GM21447 (cell line): ENCODE results near the gene SMIM24.
"Not testable (repeated sequence)": the region's sequence is repeated elsewhere in the genome, so short reads cannot be mapped to it uniquely, and the experiment has no call there.

ENCODE experiments used
- ATAC-seq: cut with Tn5 transposase; IDR thresholded peaks from one replicate; pipeline ENCODE4 v1.9.1; 2021; ENCODE audit not compliant: unreplicated experiment

The SMIM24 gene

DNA sequence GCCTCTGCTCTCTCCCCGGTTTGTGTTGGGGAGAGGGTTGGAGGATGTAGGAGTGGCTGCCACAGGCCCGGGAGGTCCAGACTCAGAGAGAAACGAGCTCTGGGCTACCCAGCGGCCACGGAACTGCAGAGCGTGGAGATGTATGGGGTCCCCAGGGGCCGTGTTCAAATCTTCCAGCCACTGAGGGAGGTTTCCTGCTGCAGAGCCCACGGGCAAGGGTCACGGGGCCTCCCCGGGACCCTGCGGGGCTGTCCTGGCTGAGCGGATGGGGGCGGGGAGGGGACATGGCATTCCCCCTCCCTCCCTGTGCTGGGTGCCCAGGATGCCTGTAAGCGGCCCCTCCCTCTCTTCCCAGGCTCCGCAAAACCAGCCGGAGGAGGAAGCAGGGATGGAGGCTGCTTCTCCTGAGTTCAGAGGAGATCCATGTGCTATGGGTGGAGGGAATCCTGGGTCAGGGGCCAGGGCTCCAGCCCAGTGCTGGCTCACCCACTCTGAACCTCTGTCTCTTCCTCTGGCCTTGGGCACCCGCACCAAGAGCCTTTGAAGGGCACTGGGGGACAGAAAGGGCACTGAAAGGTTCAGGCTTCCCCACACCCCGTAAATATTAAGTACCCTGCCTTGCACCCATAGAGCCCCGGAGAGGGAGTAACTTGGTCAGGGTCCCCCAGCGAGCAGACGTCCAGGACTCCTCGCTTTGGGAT, 22.6 kb downstream of the SMIM24 start:
- no peak for ATAC-seq

DNA sequence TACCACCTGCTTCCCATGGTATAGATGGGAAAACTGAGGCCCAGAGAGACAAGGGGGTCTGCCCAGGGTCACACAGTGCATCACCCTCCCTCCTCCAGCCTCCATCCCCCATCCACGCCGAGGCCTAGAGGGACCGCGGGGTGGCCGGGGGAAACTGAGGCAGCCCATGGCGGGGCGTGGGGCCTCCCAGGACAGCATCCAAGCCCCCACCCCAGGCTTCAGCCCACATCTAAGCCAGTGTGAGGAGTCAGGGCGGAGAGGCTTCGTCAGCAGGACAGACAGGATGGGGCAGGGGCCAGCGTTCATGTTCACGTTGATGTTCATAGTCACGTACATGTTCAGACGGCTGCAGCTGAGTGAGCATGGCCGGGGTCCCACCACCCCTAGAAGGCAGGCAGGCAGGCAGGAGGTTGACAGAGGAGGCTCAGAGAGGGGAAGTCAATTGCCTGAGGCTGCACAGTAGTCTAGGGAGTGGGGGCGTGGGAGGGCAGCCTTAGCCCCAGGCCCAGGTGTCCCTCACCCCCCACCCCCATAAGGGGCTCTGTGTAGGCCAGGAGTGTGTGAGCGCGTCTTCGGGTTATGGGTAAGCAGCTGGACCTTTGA, 23.3 kb downstream of the SMIM24 start:
- no peak for ATAC-seq

DNA sequence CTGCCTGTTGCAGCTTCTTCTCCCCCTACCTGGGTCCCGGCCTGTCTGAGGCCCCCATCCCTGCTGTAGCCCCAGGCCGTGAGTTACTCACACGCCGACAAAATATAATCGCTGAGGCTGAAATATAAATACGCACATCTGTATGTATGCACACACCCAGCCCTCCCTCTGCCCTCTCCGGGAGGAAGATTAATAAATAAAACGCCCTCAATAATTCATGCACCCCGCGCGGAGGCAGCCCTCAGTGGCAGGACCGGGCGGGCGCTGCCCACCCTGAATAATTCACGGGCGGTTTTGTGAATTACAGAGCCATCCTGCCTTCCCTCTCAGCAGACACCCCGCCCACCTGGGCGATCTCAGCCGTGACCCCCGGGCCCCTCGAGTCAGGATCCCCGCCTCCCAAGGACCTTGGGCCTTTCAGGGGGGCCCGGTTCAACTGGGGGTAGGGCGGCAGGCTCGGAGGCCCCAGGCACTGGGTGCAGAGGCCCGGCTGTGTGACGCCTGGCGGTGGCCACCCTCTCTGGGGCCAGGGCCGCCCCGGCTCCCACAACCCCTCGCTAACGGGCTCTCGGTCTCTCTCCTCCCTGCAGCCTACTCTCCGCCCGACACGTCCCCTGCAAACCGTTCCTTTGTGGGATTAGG, 24.2 kb downstream of the SMIM24 start:
- ATAC-seq: no peak

DNA sequence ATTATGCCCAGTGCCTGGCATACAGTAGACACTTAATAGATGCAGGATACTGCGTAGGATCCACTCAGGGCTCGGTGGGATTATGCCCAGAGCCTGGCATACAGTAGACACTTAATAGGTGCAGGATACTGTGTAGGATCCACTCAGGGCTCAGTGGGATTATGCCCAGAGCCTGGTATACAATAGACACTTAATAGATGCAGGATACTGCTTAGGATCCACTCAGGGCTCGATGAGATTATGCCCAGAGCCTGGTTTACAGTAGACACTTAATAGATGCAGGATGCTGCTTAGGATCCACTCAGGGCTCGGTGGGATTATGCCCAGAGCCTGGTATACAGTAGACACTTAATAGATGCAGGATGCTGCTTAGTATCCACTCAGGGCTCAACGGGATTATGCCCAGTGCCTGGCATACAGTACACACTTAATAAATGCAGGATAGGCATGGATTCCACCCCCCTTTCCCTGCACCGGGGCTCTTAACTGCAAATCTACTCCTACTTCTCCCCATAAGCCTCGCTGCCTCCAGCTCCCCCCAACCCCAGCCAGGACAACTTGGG, 24.9 kb downstream of the SMIM24 start:
- no peak for ATAC-seq

DNA sequence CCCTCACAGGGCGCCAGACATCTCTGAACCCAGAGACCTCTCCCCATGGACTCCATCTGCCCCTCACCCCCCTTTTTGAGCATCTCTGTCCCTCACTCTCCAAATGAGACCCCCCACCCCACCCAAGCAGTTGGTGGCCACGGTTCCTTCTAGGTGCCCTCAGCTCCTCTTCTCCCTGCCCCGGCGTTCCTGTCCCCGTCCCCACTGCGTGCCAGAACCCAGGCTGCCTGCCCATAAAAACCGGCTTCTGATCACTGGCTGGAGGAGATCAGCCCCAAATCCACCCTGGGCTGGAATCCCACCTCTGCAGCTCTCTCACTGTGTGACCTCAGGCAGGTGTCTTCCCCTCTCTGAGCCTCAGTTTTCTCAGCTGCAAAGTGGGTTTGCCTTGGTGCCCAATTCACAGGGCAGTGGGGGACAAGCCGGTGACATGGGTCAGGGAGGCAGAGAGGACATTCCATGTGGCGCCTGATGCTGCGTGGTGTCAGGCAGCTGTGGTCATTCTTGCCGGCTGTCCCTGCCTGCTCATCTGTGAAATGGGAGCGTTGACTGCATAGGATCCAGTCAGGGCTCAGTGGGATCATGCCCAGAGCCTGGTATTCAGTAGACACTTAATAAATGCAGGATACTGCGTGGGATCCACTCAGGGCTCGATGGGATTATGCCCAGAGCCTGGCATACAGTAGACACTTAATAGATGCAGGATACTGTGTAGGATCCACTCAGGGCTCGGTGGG, 25.5 kb downstream of the SMIM24 start:
- no peak for ATAC-seq

DNA sequence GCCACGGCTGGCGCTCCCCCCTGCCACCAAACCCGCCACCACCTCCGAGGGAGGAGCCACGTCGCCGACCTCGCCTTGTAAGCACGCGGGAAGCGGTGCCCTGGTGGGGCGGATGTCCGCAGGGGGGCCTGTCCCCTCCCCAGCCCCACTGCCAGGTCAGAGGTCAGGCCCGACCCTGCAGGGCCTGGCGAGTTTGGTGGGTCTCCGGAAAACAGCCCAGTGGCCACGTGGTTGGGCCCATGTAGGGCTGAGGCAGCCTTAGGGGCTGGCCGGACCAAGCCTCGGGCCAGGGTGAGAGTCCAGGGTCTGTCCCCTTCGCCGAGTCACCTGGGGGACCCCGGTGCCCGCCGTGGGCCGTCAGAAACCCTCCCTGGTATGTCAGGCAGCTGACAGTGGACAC, 26.5 kb downstream of the SMIM24 start:
- no peak for ATAC-seq

DNA sequence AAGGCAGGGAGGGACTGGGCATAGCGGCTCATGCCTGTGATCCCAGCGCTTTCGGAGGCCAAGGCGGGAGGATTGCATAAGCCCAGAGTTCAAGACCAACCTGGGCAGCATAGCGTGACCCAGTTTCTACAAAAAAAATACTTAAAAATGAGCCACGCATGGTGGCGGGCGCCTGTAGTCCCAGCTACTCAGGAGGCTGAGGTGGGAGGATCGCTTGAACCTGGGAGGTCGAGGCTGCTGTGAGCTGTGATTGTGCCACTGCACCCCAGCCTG, 27.4 kb downstream of the SMIM24 start:
- not testable (repeated sequence) for ATAC-seq

DNA sequence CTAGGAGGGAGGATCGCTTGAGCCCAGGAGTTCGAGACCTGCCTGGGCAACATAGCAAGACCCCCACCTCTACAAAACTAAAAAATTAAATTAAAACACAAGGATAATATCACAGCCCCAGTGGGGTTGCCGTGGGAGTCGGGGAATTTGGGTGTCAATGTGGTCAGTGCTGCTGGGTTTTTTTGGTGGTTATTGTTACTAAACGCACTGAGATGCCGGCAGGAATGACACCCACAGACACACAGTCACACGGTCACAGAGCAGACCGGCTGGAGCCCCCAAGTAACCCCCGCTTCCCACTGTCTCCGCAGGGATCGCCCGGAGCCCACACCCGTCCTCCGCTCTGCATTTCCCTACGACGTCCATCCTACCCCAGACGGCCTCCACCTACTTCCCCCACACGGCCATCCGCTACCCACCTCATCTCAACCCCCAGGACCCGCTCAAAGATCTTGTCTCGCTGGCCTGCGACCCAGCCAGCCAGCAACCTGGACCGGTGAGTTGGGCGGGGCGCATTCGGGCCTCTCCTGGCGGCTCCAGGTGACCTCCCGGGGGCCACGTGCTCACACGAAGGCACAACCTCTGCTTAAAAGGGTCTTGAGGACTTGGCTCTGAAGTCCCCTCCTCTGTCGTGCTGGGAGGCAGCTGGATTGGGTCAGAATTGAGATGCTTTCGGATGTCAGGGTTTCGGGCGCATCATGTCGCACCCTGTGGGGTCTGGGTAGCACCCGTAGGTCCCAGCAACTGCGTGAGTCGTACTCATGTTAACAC, 28.0 kb downstream of the SMIM24 start:
- ATAC-seq: no peak

DNA sequence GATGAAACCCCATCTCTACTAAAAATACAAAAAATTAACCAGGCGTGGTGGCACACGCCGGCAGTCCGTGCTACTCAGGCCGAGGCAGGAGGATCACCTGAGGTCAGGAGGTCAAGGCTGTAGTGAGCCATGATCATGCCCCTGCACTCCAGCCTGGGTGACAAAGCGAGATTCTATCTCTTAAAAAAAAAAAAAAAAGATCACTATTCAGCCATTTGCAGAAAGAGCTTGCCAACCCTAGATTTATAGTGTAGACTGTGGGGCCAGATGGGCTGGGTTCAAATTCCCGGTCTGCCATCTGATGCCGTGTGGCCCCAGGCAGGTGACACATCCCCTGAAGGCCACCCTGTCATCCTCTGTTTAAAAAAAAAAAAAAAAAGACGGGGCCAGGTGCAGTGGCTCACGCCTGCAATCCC, 28.9 kb downstream of the SMIM24 start:
- ATAC-seq: no peak

DNA sequence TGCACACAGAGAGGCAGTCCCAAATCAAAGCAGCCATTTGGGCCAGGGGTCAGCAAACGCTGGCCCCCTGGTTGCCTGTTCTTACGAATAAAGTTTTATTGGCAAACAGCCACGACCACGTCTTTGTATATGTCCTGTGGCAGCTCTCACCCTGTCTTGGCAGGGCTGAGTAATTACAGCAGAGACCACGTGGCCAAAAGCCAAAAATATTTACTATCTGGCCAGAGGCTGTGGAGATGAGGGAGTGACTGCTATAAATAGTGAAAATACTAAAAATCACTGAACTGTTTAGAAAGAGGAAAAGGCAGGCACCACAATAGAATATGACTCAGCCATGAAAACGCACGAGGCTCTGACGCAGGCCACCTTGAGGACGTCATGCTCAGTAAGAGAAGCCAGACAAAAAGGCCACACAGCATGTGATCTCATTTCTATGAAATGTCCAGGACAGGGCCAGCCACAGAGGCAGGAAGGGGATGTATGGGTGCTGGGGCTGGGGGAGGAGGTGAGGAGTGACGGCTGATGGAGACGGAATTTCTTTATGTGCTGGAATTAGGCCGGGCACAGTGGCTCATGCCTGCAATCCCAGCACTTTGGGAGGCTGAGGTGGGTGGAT, 29.4 kb downstream of the SMIM24 start:
- no peak for ATAC-seq

DNA sequence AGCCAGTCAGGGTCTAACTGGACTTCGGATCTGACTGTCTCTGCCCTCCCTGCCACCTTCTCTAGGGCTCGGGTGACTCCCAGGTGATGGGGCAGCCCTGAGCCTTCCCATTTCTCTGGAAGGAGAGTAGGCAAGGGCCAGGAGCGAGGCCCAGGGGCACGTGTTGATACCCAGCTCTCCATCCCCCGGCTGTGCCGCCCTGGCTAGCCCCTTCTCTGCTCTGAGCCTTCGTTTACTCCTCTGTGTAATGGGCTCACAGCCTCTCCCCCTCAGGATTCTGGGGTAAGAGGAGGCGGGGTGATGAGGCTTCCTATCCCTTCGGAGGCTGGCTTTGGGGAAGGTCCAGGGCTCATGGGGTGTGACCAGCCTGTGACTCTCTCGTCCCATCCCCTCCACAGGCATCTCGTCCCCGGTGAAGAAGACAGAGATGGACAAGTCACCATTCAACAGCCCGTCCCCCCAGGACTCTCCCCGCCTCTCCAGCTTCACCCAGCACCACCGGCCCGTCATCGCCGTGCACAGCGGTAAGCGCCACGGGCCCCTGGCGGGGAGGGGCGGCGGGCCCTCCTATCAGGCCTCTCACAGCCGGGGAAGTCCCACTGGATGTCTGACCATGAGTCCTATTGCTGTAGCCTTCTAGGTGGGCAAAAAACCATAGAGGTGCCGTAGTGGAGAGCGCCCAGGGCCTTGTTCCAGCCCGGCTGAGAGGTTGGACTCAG, 31.6 kb downstream of the SMIM24 start:
- ATAC-seq: no peak

DNA sequence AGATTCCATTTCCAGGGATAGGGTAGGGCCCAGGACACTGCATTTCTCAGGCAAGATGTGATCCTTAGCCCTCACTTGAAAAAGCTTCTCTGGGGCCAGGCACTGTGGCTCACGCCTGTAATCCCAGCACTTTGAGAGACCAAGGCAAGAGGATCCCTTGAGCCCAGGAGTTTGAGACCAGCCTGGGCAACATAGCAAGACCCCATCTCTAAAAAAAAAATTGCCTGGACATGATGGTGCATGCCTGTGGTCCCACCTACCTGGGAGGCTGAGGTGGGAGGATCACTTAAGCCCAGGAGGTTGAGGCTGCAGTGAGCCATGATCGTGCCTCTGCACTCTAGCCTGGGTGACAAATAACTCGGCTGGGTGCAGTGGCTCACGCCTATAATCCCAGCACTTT, 33.7 kb downstream of the SMIM24 start:
- not testable (repeated sequence) for ATAC-seq

DNA sequence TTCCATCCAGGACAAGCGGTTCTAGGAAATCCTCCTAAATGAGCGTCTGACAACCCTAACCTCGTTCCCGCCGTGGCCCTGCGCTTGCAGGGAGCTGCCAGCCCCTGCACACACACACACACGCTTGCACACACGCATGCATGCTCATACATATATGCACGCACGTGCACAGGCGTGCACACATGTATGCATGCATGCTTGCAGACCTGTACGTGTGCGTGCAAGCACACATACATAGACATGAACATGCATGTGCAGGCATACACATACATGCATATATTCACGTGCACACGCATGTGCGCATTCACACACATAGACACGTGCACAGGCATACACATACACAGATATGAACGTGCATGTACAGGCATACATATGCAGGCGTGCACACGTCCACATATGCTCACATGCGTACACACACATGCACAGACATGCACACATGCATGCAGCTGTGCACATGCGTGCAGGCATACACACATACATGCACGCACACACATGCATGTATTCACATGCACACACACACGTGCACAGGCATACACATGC, 35.6 kb downstream of the SMIM24 start:
- ATAC-seq: no peak

DNA sequence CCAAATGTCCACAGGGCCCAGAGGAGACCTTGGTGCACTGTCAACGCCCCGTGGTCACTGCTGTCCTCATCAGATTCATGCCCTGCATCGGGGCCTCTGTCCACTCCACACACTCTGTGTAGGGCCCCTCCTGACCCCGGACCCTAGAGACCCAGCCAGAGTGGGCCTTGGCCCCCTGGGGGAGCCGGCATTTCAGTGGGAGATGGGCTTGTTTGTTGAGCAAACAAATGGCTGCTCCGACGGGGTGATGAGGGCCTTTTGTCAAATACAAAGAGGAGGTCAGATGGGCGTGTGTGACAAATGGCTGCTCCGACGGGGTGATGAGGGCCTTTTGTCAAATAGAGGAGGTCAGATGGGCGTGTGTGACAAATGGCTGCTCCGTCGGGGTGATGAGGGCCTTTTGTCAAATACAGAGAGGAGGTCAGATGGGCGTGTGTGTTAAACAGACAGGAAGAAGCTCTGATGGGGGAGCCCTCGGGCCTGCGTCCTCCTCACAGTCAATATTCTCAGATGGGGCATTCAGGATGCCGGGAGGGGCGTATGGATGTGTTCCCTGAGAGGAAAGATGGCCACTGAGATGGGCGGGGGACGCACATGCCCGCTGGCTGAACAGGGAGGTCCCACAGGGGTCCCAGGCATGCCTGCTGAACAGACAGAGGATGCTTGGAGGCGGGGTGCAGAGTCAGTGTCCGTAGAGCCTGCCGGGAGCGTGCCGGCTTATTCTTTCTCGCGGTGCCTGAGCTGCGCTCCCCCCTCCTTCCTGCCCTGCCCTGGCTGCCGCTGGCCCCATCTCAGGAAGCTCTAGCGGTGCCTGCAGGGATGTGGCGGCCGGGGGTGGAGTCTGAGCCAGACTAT, 36.3 kb downstream of the SMIM24 start:
- ATAC-seq: no peak

DNA sequence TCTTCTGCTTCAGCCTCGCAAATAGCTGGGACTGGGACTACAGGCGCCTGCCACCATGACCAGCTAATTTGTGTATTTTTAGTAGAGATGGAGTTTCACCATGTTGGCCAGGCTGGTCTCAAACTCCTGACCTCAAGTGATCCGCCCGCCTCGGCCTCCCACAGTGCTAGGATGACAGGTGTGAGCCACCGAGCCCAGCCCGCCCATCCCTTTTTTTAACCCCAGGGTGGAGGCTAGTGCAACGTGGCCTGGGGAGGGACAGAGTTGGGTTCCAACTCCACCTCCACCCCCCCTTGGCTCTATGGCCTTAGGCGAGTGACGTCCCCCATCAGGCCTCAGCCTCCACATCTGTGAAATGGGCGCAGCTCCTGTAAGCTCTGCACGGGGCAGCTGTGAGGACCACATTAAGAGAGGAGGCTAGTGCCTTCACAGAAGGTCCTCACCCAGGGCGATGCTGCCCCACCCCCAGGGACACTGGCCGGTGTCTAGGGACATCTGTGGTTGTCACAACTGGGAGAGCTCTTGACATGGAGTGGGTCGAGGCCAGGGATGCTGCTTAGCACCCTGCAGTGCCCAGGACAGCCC, 37.7 kb downstream of the SMIM24 start:
- ATAC-seq: no peak

DNA sequence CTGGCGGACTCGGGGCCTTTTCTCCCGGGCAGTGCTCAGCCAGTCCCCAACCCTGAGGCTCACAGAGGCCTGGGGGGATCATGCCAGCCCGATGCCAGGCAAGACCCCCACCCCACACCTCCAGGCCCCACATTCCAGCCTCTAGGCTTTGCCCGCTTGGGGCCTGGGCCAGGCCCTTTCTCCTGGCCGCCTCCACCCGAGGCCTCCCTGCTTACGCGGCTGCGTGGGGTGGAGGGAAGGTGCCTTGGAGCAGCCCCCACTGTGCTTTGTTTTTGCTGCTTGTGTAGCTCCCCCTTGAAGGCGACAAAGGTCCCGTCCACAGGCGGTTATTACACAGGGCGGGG, 38.4 kb downstream of the SMIM24 start:
- ATAC-seq: no peak

DNA sequence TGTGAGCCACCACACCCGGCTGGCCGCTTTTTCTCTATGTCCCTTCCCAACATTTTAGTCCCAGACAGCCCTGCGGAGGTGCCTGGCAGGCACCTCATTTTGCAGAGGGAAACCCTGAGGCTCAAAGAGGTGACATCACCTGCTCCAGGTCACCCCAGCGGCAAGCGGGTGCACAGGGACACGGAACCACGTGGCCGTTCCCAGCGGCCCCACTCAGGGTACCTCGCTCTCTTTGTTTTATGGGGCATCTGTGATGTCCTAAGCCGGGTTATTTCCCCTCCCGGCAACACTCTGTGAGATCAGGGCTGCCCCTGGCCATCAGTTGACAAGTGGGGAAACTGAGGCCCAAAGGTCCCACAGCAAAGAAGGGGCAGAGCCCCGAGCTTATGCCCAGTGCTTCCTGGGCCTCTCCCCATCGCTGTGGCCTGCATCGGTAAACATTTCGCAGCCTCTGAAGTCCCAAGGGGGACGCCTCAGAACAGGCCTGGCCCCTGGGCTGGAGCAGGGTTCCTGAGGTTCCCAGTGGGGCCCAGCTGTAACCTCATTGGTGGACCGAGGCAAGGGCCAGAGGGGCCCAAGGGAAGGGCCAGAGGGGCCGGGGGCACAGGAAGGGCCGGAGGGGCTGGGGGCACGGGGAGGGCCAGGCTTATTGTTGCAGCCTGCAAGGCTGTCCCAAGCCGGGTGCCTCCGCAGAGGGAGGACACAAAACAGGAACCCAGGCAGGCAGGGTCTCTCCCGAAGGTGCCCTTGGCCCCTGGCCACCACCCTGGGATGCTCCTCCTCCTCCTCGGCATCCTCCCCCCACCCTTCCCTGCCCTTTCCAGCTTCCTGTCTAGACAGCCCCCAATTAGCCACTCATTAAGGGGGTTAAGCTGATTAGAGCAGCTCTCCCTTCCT, 39.0 kb downstream of the SMIM24 start:
- no peak for ATAC-seq
